K562 (cell line): ENCODE data around the gene FARSA. TPM values are rescaled to one million over a fixed set of nuclear protein-coding genes. Genes with fewer than 3 reads are reported as not detected.

ENCODE experiments used
- ATAC-seq: fragments of 200-7000 bp; cut with Tn5 transposase; 3 replicates; pipeline ENCODE4 v1.9.1; 2020; ENCODE audit warnings: moderate library complexity
- BruUV-seq: library from RNA; stranded (reverse); fragments of 400-500 nt; replicated peaks from 2 replicates; lab custom pipeline; 2021; lab: Mats Ljungman, UMichigan
- CTCF ChIA-PET: fragments of 300-600 bp; formaldehyde crosslinking; extraction: SDS; loops from one replicate; lab custom pipeline; 2021; ENCODE audit warnings: low intra/inter-chr PET ratio; lab: Yijun Ruan, JAX
- POLR2A ChIA-PET: fragments of 300-600, 350-650 bp; sonication (Branson Sonifier 250); formaldehyde crosslinking; extraction: SDS; loops from one replicate; lab custom pipeline; 2021; ENCODE audit warnings: antibody characterized with exemption, inconsistent platforms; lab: Yijun Ruan, JAX
- DNase-seq, 4 experiments: peaks; one replicate each; pipeline versions ENCODE4 v3.0.0 to v3.0.0-alpha.2; 2011 to 2018; ENCODE audit warnings: low spot score in 3 of 4, mixed read lengths in 3 of 4; ENCODE audit errors: extremely low read depth in 1 of 4
- FAIRE-seq: peaks from 2 replicates; lab custom pipeline; 2011; peaks lifted over from hg19 to GRCh38; lab: Jason Lieb, UNC
- H2AFZ ChIP-seq: 2 replicates; pipeline ENCODE4 v1.6.0; 2011; ENCODE audit warnings: low read depth, low read length, control low read depth, inconsistent platforms
- H3K27ac ChIP-seq: fragments of 200-600 bp; 3 replicates; pipeline ENCODE4 v1.8.0; 2011; ENCODE audit warnings: low read depth, mild to moderate bottlenecking, control low read depth, inconsistent platforms, low read length, moderate library complexity, mixed read lengths; ENCODE audit errors: extremely low read depth
- H3K27me3 ChIP-seq, 2 experiments: fragments of 300-600 bp in 1 of 2; 2 replicates in 1 of 2; 3 replicates in 1 of 2; pipeline versions ENCODE4 v1.6.0 to v1.8.0; 2011; ENCODE audit warnings: inconsistent platforms in 2 of 2, low read length in 2 of 2, mild to moderate bottlenecking in 1 of 2, mixed read lengths in 1 of 2, moderate library complexity in 1 of 2; ENCODE audit not compliant: control insufficient read depth in 2 of 2, insufficient read depth in 2 of 2
- H3K36me3 ChIP-seq: fragments of 300-600 bp; 3 replicates; pipeline ENCODE4 v1.8.0; 2011; ENCODE audit warnings: mild to moderate bottlenecking, low read length, inconsistent platforms; ENCODE audit not compliant: control insufficient read depth, insufficient read depth
- H3K4me1 ChIP-seq, 2 experiments: fragments of 200-600 bp in 1 of 2; replicated peaks in 1 of 2; 2 replicates in 1 of 2; 3 replicates in 1 of 2; pipeline versions ENCODE4 v1.5.1 to v1.8.0; 2011; ENCODE audit warnings: inconsistent platforms in 2 of 2, low read length in 2 of 2, mild to moderate bottlenecking in 1 of 2, mixed read lengths in 1 of 2, moderate library complexity in 1 of 2; ENCODE audit not compliant: control insufficient read depth in 2 of 2, insufficient read depth in 2 of 2
- H3K4me2 ChIP-seq: 2 replicates; pipeline ENCODE4 v1.6.1; 2011; ENCODE audit warnings: low read length, control low read depth, inconsistent platforms, mixed read lengths; ENCODE audit not compliant: insufficient read depth
- H3K4me3 ChIP-seq: fragments of 200-600 bp; sonication (generic), shearing (Covaris generic); 2 replicates; pipeline ENCODE4 v1.5.1; 2016; ENCODE audit warnings: control low read depth, inconsistent platforms
- H3K79me2 ChIP-seq: fragments of 200-600 bp; 3 replicates; pipeline ENCODE4 v1.8.0; 2011; ENCODE audit warnings: low read length, inconsistent platforms; ENCODE audit not compliant: control insufficient read depth, insufficient read depth
- H3K9ac ChIP-seq, 2 experiments: 2 replicates each; pipeline versions ENCODE4 v1.6.0 to v1.6.1; 2011; ENCODE audit warnings: low read depth in 2 of 2, low read length in 2 of 2, control low read depth in 1 of 2, inconsistent platforms in 1 of 2, mild to moderate bottlenecking in 1 of 2, mixed read lengths in 1 of 2; ENCODE audit not compliant: insufficient read depth in 1 of 2
- H3K9me1 ChIP-seq: one replicate; pipeline ENCODE4 v1.6.0; 2011; ENCODE audit warnings: inconsistent platforms, mild to moderate bottlenecking, low read length, moderate library complexity; ENCODE audit not compliant: control insufficient read depth, insufficient read depth
- H3K9me3 ChIP-seq: replicated peaks from 2 replicates; pipeline ENCODE4 v1.5.1; 2011; ENCODE audit warnings: low read depth, low read length, inconsistent platforms; ENCODE audit not compliant: control insufficient read depth, insufficient read depth
- H4K20me1 ChIP-seq: replicated peaks from 2 replicates; pipeline ENCODE4 v1.6.1; 2011; ENCODE audit warnings: low read length, inconsistent platforms, mixed read lengths; ENCODE audit not compliant: control insufficient read depth, insufficient read depth
- CBFA2T2 ChIP-seq: fragments of 450-650 bp; conservative IDR thresholded peaks from 2 replicates; pipeline ENCODE4 v1.6.1; 2017; ENCODE audit warnings: mild to moderate bottlenecking
- FOXK1 ChIP-seq: sonication (generic); formaldehyde crosslinking; IDR thresholded peaks from 2 replicates; pipeline ENCODE4 v1.8.0; 2022; ENCODE audit warnings: missing genetic modification reagents, mild to moderate bottlenecking, borderline replicate concordance
- FOXM1 ChIP-seq, 2 experiments: fragments of 450-650 bp in 1 of 2; sonication (generic) in 1 of 2; formaldehyde crosslinking in 1 of 2; IDR thresholded peaks; 2 replicates each; pipeline versions ENCODE4 v1.6.1 to v1.9.0; 2017 to 2022; ENCODE audit warnings: low read depth in 2 of 2, mild to moderate bottlenecking in 2 of 2, missing genetic modification reagents in 1 of 2, moderate library complexity in 1 of 2
- GABPA ChIP-seq: fragments of 200-800 bp; sonication (Bioruptor generic); conservative IDR thresholded peaks from 2 replicates; pipeline ENCODE4 v1.6.1; 2016; ENCODE audit warnings: low read depth, missing genetic modification characterization, missing compliant biosample characterization
- GATAD2A ChIP-seq: fragments of 450-650 bp; IDR thresholded peaks from 2 replicates; pipeline ENCODE4 v1.6.1; 2017
- MLLT1 ChIP-seq, 2 experiments: fragments of 450-650 bp; IDR thresholded peaks; 2 replicates each; pipeline ENCODE4 v1.6.1; 2016
- NR2F6 ChIP-seq: fragments of 450-650 bp; formaldehyde crosslinking; IDR thresholded peaks from 2 replicates; pipeline ENCODE4 v1.4.0; 2020; ENCODE audit warnings: mild to moderate bottlenecking
- PREB ChIP-seq: sonication (generic); formaldehyde crosslinking; IDR thresholded peaks from 2 replicates; pipeline ENCODE4 v1.8.1; 2023; ENCODE audit warnings: mild to moderate bottlenecking, missing genetic modification reagents
- RNF2 ChIP-seq: sonication (generic); IDR thresholded peaks from 2 replicates; pipeline ENCODE4 v1.6.1; 2016
- TAF1 ChIP-seq: IDR thresholded peaks from 2 replicates; pipeline ENCODE4 v1.6.1; 2011; ENCODE audit warnings: mild to moderate bottlenecking, low read length, moderate library complexity; ENCODE audit not compliant: insufficient read depth, control insufficient read depth, severe bottlenecking; ENCODE audit errors: extremely low read depth
- ZBTB1 ChIP-seq: sonication (generic); formaldehyde crosslinking; IDR thresholded peaks from 2 replicates; pipeline ENCODE4 v1.8.1; 2023; ENCODE audit warnings: missing genetic modification reagents, low read depth, mild to moderate bottlenecking, borderline replicate concordance
- ZBTB7A ChIP-seq: IDR thresholded peaks from 2 replicates; pipeline ENCODE4 v1.6.1; 2011; ENCODE audit warnings: low read depth, mild to moderate bottlenecking, low read length, moderate library complexity, borderline replicate concordance; ENCODE audit not compliant: control insufficient read depth
- ZNF184 ChIP-seq: sonication (generic); formaldehyde crosslinking; IDR thresholded peaks from 2 replicates; pipeline ENCODE4 v1.5.0; 2020; ENCODE audit warnings: missing genetic modification reagents
- ZNF384 ChIP-seq: IDR thresholded peaks from 2 replicates; pipeline ENCODE4 v1.6.1; 2012; ENCODE audit warnings: low read depth, low read length, improper control_type of control experiment
- ZNF511 ChIP-seq: sonication (generic); formaldehyde crosslinking; IDR thresholded peaks from 2 replicates; pipeline ENCODE4 v1.8.0; 2022; ENCODE audit warnings: mild to moderate bottlenecking, missing genetic modification reagents
- ZNF512 ChIP-seq: IDR thresholded peaks from 2 replicates; pipeline ENCODE4 v1.6.1; 2016; ENCODE audit warnings: missing genetic modification characterization, missing compliant biosample characterization
- WGBS: fragments of 100-300 bp; shearing (Covaris generic); methylation state at CpG from one replicate; pipeline ENCODE4 v1.1.6; 2016; ENCODE audit warnings: low coverage, mixed read lengths; ENCODE audit not compliant: insufficient coverage; ENCODE audit errors: missing lambda C conversion rate; 5-methylcytosine and 5-hydroxymethylcytosine counted together
- in situ Hi-C: fragments of 300-500 bp; cut with MboI; formaldehyde crosslinking; loops from 4 replicates; pipeline ENCODE4 v1.15.0; 2018; ENCODE audit warnings: inconsistent platforms, mixed read lengths
- intact Hi-C: fragments of 100-400 bp; cut with micrococcal nuclease; formaldehyde crosslinking; loops from 2 replicates; pipeline ENCODE4 v1.14.2; 2022
- polyA plus RNA-seq, 8 experiments: library from polyadenylated mRNA; depleted of rRNA in 4 of 8; stranded (reverse) in 5 of 8; unstranded in 3 of 8; fragments of >200 nt; fragmentation: Nextera tagmentation in 2 of 8; fragmentation: Illumina TruSeq in 1 of 8; extraction: Ambion mirVana in 2 of 8; extraction: Trizol in 1 of 8; gene quantifications; 2 replicates each; pipeline versions ENCODE4 v1.2.1 to v1.2.3, GENCODE V29; 2011 to 2014; ENCODE audit warnings: inconsistent platforms in 1 of 8, missing spikeins in 1 of 8
- total RNA-seq, 7 experiments: library from RNA; depleted of rRNA in 6 of 7; stranded (reverse); fragments of >200 nt in 6 of 7; fragmentation: Illumina TruSeq in 2 of 7; extraction: Trizol in 2 of 7; gene quantifications; 2 replicates each; pipeline versions ENCODE4 v1.2.1 to v1.2.3, GENCODE V29; 2011 to 2021; ENCODE audit warnings: low replicate concordance in 1 of 7

Gene FARSA
- total and polyA plus RNA-seq, 9 of the 15 experiments (the other 6 are each of a cell fraction or from before 2014, with no cell fraction given): 25.2 to 237 (median 89.6) TPM

GRCh38 chr19:12937093-12937926 lies 3.8 kb upstream of the FARSA start:
- H4K20me1 ChIP-seq: peaks cover 24% of the 10 kb centered on the region
- FAIRE-seq: peak; percentile 6
- 33% methylated on average over 18 of the region's 23 CpGs for WGBS
- H3K79me2 ChIP-seq: peaks cover 64% of the 10 kb centered on the region
- peaks cover 39 to 48% of the 10 kb centered on the region in 2 experiments for H3K4me1 ChIP-seq
- in situ Hi-C loops (no loop called here), intact Hi-C loops (loop anchor here (5.0 kb wide), 1 partner anchor 50 kb away; the partner anchor contains the start of gene KLF1)
- H3K36me3 ChIP-seq: peaks cover 38% of the 10 kb centered on the region
- H2AFZ ChIP-seq: peak overlapping the region; percentile 86
- no peaks in the 10 kb centered on the region for H3K27me3 ChIP-seq
- no peaks in the 10 kb centered on the region for H3K9me3 ChIP-seq
- peak overlapping the region; percentile 94 for H3K27ac ChIP-seq
- H3K9ac ChIP-seq: peak overlapping the region; percentile 93 to 99
- peak overlapping the region; percentile 89 for H3K4me2 ChIP-seq
- ChIA-PET CTCF (no interaction called here), POLR2A (interaction anchor here (0.6 to 2.2 kb wide), 20 partner anchors 9 to 227 kb away, joined by 3 to 11 read pairs (median 3); partner anchors contain the start of genes DNASE2, GADD45GIP1, GCDH and KLF1)
- H3K4me3 ChIP-seq: peak overlapping the region; percentile 90
- H3K9me1 ChIP-seq: peaks cover 3% of the 10 kb centered on the region
- peak in 1 of 4 experiments; percentile 15 for DNase-seq
- no TSS peak for BruUV-seq
- no peak for ATAC-seq
- TF ChIP-seq ZNF511 (CRISPR knock-in tag) (no peak), RNF2 (no peak), FOXM1 (IDR thresholded peaks at IDR 0.05; ENCODE audit: low read depth) (no peak), FOXM1 (CRISPR knock-in tag; IDR thresholded peaks at IDR 0.05; ENCODE audit: low read depth) (0 out of 2 replicates have a peak, but pooled peaks have one; percentile 9), CBFA2T2 (0 out of 2 replicates have a peak, but pooled peaks have one; percentile 18), FOXK1 (peak; percentile 14; the same call in 1 of the 2 replicates), ZNF512 (peak; percentile 59), ZNF184 (CRISPR knock-in tag) (no peak), MLLT1 (IDR thresholded peaks at IDR 0.05) (no peak), GABPA (tag) (peak; percentile 9; the same call in 1 of the 2 replicates), TAF1 (no peak), ZNF384 (no peak), GATAD2A (peak; percentile 58; the same call in 1 of the 2 replicates), PREB (CRISPR knock-in tag) (no peak), NR2F6 (CRISPR knock-in tag) (no peak), ZBTB7A (0 out of 2 replicates have a peak, but pooled peaks have one; percentile 50), ZBTB1 (CRISPR knock-in tag) (no peak)
